Measurements from ENCODE around the gene SND1.

SND1 gene

DNA sequence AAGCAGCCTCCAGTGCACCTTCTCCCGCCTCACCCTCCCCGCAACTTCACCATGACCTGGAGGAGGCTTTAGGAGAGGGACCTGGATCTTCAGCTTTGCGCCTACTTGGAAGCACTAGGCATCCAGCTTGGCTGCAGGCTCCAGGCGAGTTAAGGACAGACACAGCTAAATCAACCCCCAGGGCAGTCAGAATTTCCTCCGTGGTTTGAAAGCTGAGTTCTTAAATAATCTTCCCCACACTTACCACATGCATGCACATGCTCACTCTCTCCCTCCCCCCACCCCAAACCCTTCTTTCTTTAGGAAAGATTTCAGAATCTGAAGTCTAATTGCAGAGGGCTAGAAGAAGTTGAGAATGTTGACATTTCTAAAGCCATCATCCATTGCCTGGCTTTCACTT, 416.0 kb downstream of the SND1 start (continued):
- no peak for TF ChIP-seq BACH2 (CRISPR knock-in tag; IDR thresholded peaks at IDR 0.05; ENCODE audit: borderline replicate concordance)

DNA sequence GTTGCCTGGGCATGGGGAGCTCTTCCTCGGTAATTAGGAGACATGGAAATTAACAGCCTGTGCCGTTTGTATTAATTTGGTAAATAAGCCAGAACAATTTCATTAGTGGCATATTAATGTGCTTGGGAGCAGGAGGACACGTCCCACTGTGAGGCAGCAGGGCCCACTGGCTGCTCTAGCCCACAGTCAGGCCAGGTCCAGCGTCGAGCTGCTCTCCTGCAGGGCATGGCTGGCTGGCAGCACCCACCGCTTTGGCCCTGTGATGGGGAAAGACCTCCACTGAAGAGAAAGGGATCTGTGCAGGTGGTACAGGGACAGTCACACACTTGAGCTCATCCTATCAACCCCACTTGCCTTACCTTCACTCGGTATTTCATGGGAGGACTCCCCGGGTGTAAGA, 416.8 kb downstream of the SND1 start:
- ATAC-seq: no peak
- TF ChIP-seq PPARA (CRISPR knock-in tag; IDR thresholded peaks at IDR 0.05; ENCODE audit: borderline replicate concordance): no peak

DNA sequence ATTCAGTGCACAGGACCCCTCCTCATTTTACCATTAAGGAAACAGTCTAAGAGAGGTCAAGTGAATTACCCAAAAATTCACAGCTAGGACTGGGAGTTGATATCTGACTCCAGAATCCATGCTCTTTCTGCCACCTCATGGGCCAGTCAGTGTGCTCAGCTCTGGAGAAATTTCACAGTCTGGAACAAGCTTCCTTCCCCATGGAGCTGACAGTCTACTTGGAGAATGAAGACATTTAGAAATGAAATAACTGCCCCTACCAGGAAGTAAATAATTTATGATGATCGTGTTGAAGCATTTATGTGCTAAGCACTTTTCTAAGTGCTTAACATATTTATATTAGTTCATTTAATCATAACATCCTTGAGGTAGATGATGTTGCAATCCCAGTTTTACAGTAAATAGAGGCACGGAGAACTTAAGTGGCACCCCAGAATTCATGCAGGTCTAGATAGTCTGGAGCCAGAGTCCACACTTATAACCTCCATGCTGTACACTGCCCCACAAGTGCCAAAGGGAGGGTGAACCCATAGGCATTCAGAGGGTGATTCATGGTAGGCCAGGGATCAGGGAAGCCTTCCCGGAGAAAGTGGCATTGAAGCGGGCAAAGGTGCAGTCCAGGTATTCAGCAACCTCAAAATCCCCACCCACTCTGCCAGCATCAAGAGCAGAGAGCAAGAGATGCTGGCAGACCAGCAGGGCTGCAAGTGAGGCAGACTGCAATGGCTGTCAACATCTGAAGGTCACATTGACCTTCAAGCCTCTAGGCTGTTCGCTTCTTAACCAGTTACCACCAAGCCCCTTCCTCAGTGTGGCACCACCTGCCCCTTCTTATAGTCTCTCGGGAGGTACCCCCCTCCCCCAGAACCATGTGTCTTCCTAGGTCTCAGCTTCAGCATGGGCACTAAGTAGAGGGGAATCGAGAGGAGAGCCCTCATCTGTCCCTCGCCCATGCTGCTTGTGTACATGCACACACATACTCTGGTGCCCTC, 417.7 kb downstream of the SND1 start:
- TF ChIP-seq, protein P1, sequence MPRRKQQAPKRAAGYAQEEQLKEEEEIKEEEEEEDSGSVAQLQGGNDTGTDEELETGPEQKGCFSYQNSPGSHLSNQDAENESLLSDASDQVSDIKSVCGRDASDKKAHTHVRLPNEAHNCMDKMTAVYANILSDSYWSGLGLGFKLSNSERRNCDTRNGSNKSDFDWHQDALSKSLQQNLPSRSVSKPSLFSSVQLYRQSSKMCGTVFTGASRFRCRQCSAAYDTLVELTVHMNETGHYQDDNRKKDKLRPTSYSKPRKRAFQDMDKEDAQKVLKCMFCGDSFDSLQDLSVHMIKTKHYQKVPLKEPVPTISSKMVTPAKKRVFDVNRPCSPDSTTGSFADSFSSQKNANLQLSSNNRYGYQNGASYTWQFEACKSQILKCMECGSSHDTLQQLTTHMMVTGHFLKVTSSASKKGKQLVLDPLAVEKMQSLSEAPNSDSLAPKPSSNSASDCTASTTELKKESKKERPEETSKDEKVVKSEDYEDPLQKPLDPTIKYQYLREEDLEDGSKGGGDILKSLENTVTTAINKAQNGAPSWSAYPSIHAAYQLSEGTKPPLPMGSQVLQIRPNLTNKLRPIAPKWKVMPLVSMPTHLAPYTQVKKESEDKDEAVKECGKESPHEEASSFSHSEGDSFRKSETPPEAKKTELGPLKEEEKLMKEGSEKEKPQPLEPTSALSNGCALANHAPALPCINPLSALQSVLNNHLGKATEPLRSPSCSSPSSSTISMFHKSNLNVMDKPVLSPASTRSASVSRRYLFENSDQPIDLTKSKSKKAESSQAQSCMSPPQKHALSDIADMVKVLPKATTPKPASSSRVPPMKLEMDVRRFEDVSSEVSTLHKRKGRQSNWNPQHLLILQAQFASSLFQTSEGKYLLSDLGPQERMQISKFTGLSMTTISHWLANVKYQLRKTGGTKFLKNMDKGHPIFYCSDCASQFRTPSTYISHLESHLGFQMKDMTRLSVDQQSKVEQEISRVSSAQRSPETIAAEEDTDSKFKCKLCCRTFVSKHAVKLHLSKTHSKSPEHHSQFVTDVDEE (CRISPR knock-in tag; IDR thresholded peaks at IDR 0.05): no peak
- no peak for TF ChIP-seq ZNF8 (CRISPR knock-in tag; IDR thresholded peaks at IDR 0.05)
- TF ChIP-seq TOX (CRISPR knock-in tag; IDR thresholded peaks at IDR 0.05; ENCODE audit: borderline replicate concordance): no peak
- TF ChIP-seq GLIS3 (CRISPR knock-in tag; IDR thresholded peaks at IDR 0.05): no peak
- ATAC-seq: no peak

DNA sequence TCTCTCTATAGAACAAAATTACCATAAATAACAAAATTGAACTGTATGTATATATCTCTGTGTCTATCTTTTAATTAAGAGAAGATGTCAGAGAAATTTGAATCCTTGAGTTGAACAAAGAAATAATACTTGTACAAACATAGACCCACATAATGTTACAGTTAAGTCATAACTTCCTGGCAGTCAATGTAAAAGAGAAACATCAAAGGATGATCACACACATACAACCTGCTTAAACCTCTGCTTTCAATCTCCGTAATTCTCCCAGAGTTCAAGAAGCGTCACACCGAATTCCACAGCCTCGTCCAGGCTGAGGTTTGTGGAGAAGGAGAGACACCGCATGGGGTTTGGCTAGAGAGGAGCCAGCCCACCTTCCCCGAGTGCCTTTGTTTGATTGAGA, 419.4 kb downstream of the SND1 start:
- ATAC-seq: no peak
- no peak for TF ChIP-seq ZNF565 (CRISPR knock-in tag; conservative IDR thresholded peaks at IDR 0.05; ENCODE audit: low read depth)
- TF ChIP-seq ZFP30 (CRISPR knock-in tag; IDR thresholded peaks at IDR 0.05): no peak

DNA sequence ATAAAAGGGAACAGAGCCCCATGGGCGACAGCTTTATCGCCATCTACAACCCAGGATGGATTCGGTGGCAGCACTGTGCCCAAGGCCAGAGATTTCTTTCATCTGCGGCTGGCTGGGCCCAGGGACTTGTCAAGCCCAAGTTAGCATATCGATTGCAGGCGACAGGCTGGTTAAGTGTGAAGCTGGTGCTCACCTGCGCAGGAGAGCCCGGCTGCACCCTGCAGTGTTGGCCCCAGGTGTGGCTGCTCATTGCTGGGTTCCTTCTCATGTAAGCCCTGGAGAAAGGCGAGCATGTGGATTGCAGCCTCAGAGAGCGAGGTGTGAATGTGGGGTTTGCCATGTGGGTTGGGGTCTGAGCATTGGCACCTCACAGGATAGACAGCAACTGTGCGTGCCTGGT, 419.8 kb downstream of the SND1 start:
- ATAC-seq: no peak
- TF ChIP-seq, protein P2, sequence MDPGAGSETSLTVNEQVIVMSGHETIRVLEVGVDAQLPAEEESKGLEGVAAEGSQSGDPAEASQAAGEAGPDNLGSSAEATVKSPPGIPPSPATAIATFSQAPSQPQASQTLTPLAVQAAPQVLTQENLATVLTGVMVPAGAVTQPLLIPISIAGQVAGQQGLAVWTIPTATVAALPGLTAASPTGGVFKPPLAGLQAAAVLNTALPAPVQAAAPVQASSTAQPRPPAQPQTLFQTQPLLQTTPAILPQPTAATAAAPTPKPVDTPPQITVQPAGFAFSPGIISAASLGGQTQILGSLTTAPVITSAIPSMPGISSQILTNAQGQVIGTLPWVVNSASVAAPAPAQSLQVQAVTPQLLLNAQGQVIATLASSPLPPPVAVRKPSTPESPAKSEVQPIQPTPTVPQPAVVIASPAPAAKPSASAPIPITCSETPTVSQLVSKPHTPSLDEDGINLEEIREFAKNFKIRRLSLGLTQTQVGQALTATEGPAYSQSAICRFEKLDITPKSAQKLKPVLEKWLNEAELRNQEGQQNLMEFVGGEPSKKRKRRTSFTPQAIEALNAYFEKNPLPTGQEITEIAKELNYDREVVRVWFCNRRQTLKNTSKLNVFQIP (CRISPR knock-in tag; IDR thresholded peaks at IDR 0.05; ENCODE audit: borderline replicate concordance, low read depth): no peak
- TF ChIP-seq ARNTL (CRISPR knock-in tag; IDR thresholded peaks at IDR 0.05; ENCODE audit: borderline replicate concordance, low read depth): no peak

DNA sequence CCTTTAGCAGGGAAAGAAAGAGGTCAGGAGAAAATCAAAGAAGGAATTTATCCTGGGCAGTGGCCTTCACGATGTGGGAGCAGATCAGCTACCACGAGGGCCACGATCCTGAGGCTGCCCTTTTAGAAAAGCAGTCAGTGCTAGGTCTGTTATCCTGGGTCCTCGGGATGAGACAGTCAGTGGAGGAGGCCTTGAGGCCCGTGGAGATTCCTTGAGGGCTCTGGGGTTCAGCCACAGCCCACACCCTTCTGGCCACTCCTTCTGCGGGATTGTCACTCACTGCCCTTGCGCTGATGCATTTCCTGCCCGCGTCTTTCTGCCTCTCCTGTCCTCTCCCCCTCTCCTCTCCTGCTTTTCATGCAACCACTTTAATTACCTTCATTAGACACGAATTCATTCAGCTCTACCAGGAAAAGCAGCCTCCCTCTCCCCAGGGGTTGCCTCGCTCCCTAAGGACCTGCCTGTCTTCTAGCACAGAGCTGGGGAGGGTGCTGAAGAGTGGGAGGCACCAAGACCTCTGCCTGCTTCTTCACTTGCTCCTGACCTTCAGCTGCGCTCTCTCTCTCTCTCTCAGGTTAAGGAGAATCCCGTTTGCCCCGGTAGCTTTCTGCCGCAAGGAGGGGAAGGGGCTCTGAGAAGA, 421.8 kb downstream of the SND1 start:
- TF ChIP-seq SNAI2 (CRISPR knock-in tag; IDR thresholded peaks at IDR 0.05): no peak
- TF ChIP-seq, protein P3, sequence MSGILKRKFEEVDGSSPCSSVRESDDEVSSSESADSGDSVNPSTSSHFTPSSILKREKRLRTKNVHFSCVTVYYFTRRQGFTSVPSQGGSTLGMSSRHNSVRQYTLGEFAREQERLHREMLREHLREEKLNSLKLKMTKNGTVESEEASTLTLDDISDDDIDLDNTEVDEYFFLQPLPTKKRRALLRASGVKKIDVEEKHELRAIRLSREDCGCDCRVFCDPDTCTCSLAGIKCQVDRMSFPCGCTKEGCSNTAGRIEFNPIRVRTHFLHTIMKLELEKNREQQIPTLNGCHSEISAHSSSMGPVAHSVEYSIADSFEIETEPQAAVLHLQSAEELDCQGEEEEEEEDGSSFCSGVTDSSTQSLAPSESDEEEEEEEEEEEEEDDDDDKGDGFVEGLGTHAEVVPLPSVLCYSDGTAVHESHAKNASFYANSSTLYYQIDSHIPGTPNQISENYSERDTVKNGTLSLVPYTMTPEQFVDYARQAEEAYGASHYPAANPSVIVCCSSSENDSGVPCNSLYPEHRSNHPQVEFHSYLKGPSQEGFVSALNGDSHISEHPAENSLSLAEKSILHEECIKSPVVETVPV (CRISPR knock-in tag; IDR thresholded peaks at IDR 0.05): no peak
- no peak for TF ChIP-seq GLIS3 (CRISPR knock-in tag; IDR thresholded peaks at IDR 0.05)
- TF ChIP-seq ZFP30 (CRISPR knock-in tag; IDR thresholded peaks at IDR 0.05): no peak
- TF ChIP-seq TOX (CRISPR knock-in tag; IDR thresholded peaks at IDR 0.05; ENCODE audit: borderline replicate concordance): no peak
- TF ChIP-seq ZNF70 (CRISPR knock-in tag; IDR thresholded peaks at IDR 0.05): no peak
- TF ChIP-seq, protein P1 (CRISPR knock-in tag; IDR thresholded peaks at IDR 0.05): no peak
- no peak for TF ChIP-seq ESRRG (CRISPR knock-in tag; IDR thresholded peaks at IDR 0.05)
- no peak for TF ChIP-seq ZFP3 (CRISPR knock-in tag; IDR thresholded peaks at IDR 0.05)
- no peak for ATAC-seq
